ENCODE data around the gene FAM221B.

The FAM221B gene

DNA sequence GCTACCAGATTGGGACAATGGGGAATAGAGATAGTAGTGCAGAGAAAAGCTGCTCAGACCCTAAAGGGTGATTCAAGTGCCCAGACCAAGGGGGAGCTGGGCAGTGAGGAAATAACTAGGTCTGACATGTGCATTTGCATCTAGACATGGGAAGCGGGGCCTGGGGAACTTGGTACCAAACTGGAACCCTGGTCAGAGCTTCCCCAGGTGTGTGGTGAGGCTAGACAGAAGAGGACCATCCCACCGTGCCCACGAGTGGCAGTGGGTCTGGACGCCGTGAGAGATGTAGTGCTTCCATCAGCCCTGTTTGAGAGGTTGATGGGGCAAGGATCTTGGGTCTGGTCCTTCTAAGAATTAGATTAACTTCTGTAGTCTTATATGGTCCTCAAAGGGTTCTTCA, 8.1 kb upstream of the FAM221B start:
- H3K27ac Mint-ChIP-seq = no peak overlapping the region
- peaks cover 8% of the 10 kb centered on the region for H3K4me1 Mint-ChIP-seq (ENCODE audit: low read depth)

DNA sequence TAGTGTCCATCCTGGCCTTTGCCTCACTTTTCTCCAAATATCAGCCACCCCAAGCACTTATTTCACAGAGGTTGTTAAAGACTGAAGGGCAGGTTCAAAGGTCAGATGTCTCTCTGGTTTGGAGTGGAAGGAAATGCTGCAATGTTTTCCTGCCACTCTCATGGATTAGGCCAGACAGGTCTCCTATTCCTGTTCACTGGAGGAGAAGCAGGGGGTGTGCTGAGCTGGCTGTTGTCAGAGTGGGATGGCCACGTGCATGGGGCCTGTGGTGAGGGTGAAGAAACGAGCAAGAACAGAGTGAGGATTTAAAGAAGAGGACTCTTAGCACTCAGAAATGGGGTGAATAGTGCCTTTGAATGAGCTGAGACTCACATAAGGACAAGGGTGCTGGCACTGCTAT, 7.2 kb upstream of the FAM221B start:
- H3K36me3 Mint-ChIP-seq = no peaks in the 10 kb centered on the region
- H3K4me1 Mint-ChIP-seq (ENCODE audit: low read depth) = peaks cover 12% of the 10 kb centered on the region
- H3K27me3 Mint-ChIP-seq = no peaks in the 10 kb centered on the region
- H3K4me3 Mint-ChIP-seq = no peak overlapping the region
- no peak overlapping the region for H3K27ac Mint-ChIP-seq
- H3K9me3 Mint-ChIP-seq (ENCODE audit: low read depth) = no peaks in the 10 kb centered on the region

More for the DNA sequence above, 8.1 kb upstream of the FAM221B start:
- no peaks in the 10 kb centered on the region for H3K9me3 Mint-ChIP-seq (ENCODE audit: low read depth)
- no peak overlapping the region for H3K4me3 Mint-ChIP-seq
- no peaks in the 10 kb centered on the region for H3K27me3 Mint-ChIP-seq
- H3K36me3 Mint-ChIP-seq = no peaks in the 10 kb centered on the region

DNA sequence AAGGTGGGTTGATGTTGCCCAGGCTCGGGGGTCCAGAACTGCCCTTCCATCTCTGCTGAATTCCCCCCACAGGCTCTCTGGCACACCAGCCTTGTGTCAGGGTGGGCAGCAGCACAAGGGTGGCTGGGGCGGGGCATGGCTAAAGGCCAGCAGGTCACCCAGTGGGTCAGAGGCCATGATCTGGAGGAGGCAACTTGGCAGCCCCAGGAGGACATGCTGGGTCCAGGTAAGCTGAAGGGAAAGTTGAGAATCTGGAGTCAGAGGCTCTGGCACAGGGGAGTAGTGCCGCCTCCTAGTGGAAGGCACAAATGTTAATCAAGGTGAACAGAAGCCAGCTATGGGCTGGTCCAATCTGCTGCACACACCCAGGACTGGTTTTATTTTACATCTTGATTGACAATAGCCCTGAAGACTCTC, 6.7 kb upstream of the FAM221B start:
- H3K27ac Mint-ChIP-seq = no peak overlapping the region
- no peak overlapping the region for H3K4me3 Mint-ChIP-seq
- H3K36me3 Mint-ChIP-seq = no peaks in the 10 kb centered on the region
- H3K9me3 Mint-ChIP-seq (ENCODE audit: low read depth) = no peaks in the 10 kb centered on the region
- peaks cover 14% of the 10 kb centered on the region for H3K4me1 Mint-ChIP-seq (ENCODE audit: low read depth)
- no peaks in the 10 kb centered on the region for H3K27me3 Mint-ChIP-seq

GRCh38 chr9:35834260-35835215, 6.0 kb upstream of the FAM221B start:
- H3K27me3 Mint-ChIP-seq = no peaks in the 10 kb centered on the region
- H3K4me3 Mint-ChIP-seq = no peak overlapping the region
- H3K4me1 Mint-ChIP-seq (ENCODE audit: low read depth) = peaks cover 21% of the 10 kb centered on the region
- H3K36me3 Mint-ChIP-seq = no peaks in the 10 kb centered on the region
- H3K27ac Mint-ChIP-seq = no peak overlapping the region
- H3K9me3 Mint-ChIP-seq (ENCODE audit: low read depth) = no peaks in the 10 kb centered on the region

DNA sequence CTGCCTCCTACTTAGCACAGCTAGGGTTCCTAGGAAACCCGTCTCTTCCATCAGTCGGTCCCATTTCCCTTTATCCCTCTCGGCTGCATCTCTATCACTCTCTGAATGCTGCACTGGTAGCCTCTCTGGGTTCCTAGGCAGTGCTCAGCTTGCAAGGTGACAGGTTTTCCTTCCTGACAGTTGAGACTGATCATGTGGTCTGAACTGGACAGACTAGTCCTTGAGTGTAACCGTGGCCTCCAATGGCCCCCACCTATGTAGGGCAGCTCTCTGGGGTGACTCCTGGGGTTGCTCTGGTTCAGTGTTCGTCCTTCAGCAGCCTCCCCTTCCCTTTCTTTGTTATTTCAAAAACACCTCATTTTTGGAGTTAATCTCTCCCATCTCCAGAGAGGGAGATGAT, 4.3 kb upstream of the FAM221B start:
- no peak overlapping the region for H3K4me3 Mint-ChIP-seq
- H3K27ac Mint-ChIP-seq = no peak overlapping the region
- peaks cover 29% of the 10 kb centered on the region for H3K4me1 Mint-ChIP-seq (ENCODE audit: low read depth)

GRCh38 chr9:35831040-35831439, 2.5 kb upstream of the FAM221B start:
- no peaks in the 10 kb centered on the region for H3K36me3 Mint-ChIP-seq
- H3K4me1 Mint-ChIP-seq (ENCODE audit: low read depth) = peaks cover 31% of the 10 kb centered on the region
- peak overlapping the region; percentile 17 for H3K4me3 Mint-ChIP-seq
- H3K27ac Mint-ChIP-seq = no peak overlapping the region
- H3K27me3 Mint-ChIP-seq = no peaks in the 10 kb centered on the region
- H3K9me3 Mint-ChIP-seq (ENCODE audit: low read depth) = no peaks in the 10 kb centered on the region

More for the DNA sequence above, 4.3 kb upstream of the FAM221B start:
- H3K9me3 Mint-ChIP-seq (ENCODE audit: low read depth) = no peaks in the 10 kb centered on the region
- no peaks in the 10 kb centered on the region for H3K36me3 Mint-ChIP-seq
- H3K27me3 Mint-ChIP-seq = no peaks in the 10 kb centered on the region

- H3K27ac Mint-ChIP-seq = peak overlapping the region; percentile 65
- H3K4me1 Mint-ChIP-seq (ENCODE audit: low read depth) = peaks cover 33% of the 10 kb centered on the region
- peak overlapping the region; percentile 87 for H3K4me3 Mint-ChIP-seq
- no peaks in the 10 kb centered on the region for H3K9me3 Mint-ChIP-seq (ENCODE audit: low read depth)
- H3K27me3 Mint-ChIP-seq = no peaks in the 10 kb centered on the region
- no peaks in the 10 kb centered on the region for H3K36me3 Mint-ChIP-seq
These were observed 1.2 kb upstream of the FAM221B start for GRCh38 chr9:35829764-35830096.

GRCh38 chr9:35829084-35829763, 692 bp upstream of the FAM221B start, which contains the start of gene TMEM8B:
Gene TMEM8B, plus strand, starts transcription at chr9:35829228. Its CDS starts 220 bp downstream, at chr9:35829448.
- Mint-ChIP-seq H3K27me3 (no peaks in the 10 kb centered on the region), H3K36me3 (no peaks in the 10 kb centered on the region), H3K9me3 (ENCODE audit: low read depth) (no peaks in the 10 kb centered on the region), H3K4me1 (ENCODE audit: low read depth) (peaks cover 30% of the 10 kb centered on the region), H3K27ac (peak within 1 kb of the TSS; percentile 85), H3K4me3 (peak within 1 kb of the TSS; percentile 99)

DNA sequence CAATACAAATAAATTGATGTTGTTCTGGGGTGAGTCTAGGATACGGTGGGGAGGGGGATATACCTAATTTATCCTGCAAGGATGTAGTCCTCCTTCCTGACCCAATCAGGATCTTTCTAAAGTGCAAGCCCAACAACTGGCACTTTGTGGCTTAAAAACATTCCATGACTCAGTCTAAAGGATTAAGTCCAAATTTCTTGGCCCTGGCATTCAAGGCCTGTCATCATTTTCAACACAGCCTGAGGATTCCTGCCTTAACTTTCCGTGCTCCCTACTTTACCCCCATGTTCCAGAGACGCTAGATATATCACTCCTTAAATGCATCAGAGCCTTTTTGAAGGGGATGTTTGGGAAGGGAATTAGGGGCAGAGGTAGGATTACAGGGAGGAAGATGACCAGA, 1.0 kb downstream of the FAM221B start:
- Mint-ChIP-seq H3K27ac (peak overlapping the region; percentile 8), H3K27me3 (no peaks in the 10 kb centered on the region), H3K4me3 (peak overlapping the region; percentile 99), H3K9me3 (ENCODE audit: low read depth) (no peaks in the 10 kb centered on the region), H3K4me1 (ENCODE audit: low read depth) (peaks cover 28% of the 10 kb centered on the region), H3K36me3 (no peaks in the 10 kb centered on the region)

DNA sequence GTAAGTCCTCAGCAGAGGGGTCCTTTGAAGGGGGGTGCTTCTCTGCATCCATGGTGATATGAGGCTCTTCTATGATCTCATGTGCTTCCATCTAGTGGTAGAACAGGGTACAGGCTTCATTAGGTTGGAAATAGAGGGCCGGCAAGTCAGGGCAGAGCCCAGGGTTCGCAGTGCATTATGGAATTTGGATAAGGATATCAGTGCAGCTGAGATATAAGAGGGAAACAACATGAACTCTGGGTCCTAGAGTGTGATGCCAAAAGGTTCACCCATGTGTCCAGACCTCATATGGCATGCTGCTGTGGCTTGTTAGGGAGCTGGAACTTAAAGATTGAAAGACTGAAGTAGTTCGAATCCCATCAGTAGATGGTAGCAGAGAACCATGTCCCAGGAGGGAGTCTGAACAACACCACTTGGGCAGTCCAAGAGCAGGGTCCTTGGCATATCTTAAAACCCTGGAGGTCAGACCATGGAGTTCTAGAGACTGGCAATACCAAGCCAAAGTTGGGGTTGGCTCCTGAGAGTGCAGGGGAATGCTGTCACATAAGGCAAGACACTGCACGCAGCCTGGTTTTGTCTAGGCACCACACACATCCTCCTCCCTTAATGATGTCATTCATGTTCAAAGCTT, 2.3 kb downstream of the FAM221B start:
- Mint-ChIP-seq H3K4me1 (ENCODE audit: low read depth) (peaks cover 25% of the 10 kb centered on the region), H3K27ac (no peak overlapping the region), H3K9me3 (ENCODE audit: low read depth) (no peaks in the 10 kb centered on the region), H3K4me3 (peak overlapping the region; percentile 27), H3K36me3 (no peaks in the 10 kb centered on the region), H3K27me3 (no peaks in the 10 kb centered on the region)

DNA sequence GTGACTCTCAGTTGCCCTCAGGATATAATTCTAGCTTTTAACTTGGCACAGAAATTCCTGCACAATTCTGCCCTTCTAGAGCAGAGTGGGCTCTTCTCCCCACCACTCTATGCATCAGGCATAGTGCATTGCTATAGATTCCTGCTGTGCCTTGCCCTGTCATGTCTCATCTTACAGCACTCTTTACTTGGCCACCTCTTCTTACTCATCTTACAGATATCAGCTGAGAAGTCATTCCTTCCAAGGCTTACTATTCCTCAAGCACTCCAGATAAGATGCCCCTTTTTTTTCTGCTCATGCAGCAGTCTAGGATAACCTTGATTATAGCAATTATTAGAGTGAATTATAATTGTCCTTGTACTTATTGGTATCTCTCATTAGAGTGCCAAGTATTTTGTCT, 5.6 kb downstream of the FAM221B start:
- no peaks in the 10 kb centered on the region for H3K9me3 Mint-ChIP-seq (ENCODE audit: low read depth)
- no peaks in the 10 kb centered on the region for H3K27me3 Mint-ChIP-seq
- H3K4me3 Mint-ChIP-seq = no peak overlapping the region
- H3K4me1 Mint-ChIP-seq (ENCODE audit: low read depth) = peaks cover 4% of the 10 kb centered on the region
- no peaks in the 10 kb centered on the region for H3K36me3 Mint-ChIP-seq
- no peak overlapping the region for H3K27ac Mint-ChIP-seq

GRCh38 chr9:35820076-35820475, 8.5 kb downstream of the FAM221B start:
- H3K9me3 Mint-ChIP-seq (ENCODE audit: low read depth) = no peaks in the 10 kb centered on the region
- H3K4me1 Mint-ChIP-seq (ENCODE audit: low read depth) = peaks cover 6% of the 10 kb centered on the region
- no peak overlapping the region for H3K27ac Mint-ChIP-seq

DNA sequence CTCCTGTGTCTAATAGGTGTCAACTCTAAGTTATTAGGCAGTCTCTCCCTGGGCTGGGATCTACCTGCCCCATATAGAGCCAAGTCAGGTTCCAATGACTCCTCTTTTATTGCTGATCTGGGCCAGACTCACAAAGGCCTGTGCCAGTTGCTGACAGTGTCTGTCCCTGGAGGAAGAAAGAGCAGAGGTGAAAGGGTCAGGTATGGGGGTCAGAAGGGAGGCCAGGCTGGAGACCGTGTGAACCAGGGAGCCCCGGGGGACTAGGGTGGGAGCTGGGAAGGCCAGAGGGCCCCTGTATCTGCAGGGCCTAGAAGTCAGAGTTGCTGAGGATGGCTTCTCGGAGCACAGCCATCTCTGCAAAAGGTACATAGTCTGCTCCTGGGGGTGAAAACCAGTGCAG, 10.2 kb downstream of the FAM221B start:
- Mint-ChIP-seq H3K36me3 (no peaks in the 10 kb centered on the region), H3K27ac (no peak overlapping the region), H3K27me3 (no peaks in the 10 kb centered on the region), H3K9me3 (ENCODE audit: low read depth) (no peaks in the 10 kb centered on the region), H3K4me3 (no peak overlapping the region), H3K4me1 (ENCODE audit: low read depth) (peaks cover 16% of the 10 kb centered on the region)

More at GRCh38 chr9:35820076-35820475, 8.5 kb downstream of the FAM221B start:
- Mint-ChIP-seq H3K4me3 (no peak overlapping the region), H3K36me3 (no peaks in the 10 kb centered on the region), H3K27me3 (no peaks in the 10 kb centered on the region)

GRCh38 chr9:35816708-35817107, 11.8 kb downstream of the FAM221B start:
- H3K4me1 Mint-ChIP-seq (ENCODE audit: low read depth) = peaks cover 31% of the 10 kb centered on the region
- no peak overlapping the region for H3K4me3 Mint-ChIP-seq
- no peaks in the 10 kb centered on the region for H3K36me3 Mint-ChIP-seq
- H3K27ac Mint-ChIP-seq = no peak overlapping the region
- H3K27me3 Mint-ChIP-seq = no peaks in the 10 kb centered on the region
- no peaks in the 10 kb centered on the region for H3K9me3 Mint-ChIP-seq (ENCODE audit: low read depth)
